Activated effector memory CD4-positive, alpha-beta T cell treated with anti-CD3 and anti-CD28 coated beads, Interleukin-2, amount 50 U/mL, for 16 hours (primary cell): ENCODE data around the gene KPTN.

ENCODE experiments used
- DNase-seq: peaks from one replicate; pipeline ENCODE4 v3.0.0-alpha.2; 2020

The KPTN gene

GRCh38 chr19:47508721-47509120, 24.7 kb upstream of the KPTN start:
- DNase-seq = no peak

GRCh38 chr19:47507924-47508553, 24.0 kb upstream of the KPTN start:
- DNase-seq = no peak

DNA sequence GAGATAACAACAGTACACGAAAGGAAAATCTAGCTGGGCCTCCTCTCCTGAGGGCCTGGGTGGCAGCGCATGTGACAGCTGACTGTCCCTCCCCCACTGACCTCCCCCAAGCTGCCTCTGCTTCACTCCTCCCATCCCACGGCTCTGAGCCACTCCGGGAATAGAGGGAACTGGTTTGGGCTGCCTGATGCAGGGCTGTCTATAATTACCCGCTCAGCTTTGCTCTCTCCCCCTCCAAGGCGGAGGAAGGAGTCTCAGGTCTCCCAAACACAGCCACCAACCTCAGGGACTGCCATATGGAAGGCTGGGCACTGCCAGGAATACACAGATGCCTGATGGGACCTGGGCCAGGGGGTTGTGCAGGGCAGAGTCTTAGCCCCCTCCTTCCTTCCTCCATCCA, 23.0 kb upstream of the KPTN start:
- no peak for DNase-seq

DNA sequence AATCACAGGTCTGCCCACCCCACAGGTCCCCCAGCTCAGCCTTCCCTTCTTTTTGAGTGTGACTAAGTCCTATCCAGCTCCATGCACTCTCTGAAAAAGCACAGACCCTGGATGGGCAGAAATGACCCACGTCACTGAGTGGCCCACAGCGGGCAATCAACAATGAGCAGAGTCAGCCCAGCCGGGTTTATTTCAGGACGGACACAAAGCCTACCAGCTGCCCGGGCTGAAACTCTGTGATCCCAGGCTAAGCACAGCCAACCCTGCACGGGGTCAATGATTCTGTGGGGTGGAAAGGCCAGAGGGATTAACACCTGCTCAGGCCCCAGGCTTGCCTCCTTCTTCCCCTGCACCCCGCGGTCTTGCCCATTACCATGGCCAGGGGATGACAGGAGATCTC, 22.4 kb upstream of the KPTN start:
- no peak for DNase-seq

- no peak for DNase-seq
Observed at GRCh38 chr19:47505506-47505905, 21.5 kb upstream of the KPTN start.

GRCh38 chr19:47503826-47504150, 19.8 kb upstream of the KPTN start:
- DNase-seq = no peak

GRCh38 chr19:47503130-47503825, 19.3 kb upstream of the KPTN start:
- DNase-seq = no peak

DNA sequence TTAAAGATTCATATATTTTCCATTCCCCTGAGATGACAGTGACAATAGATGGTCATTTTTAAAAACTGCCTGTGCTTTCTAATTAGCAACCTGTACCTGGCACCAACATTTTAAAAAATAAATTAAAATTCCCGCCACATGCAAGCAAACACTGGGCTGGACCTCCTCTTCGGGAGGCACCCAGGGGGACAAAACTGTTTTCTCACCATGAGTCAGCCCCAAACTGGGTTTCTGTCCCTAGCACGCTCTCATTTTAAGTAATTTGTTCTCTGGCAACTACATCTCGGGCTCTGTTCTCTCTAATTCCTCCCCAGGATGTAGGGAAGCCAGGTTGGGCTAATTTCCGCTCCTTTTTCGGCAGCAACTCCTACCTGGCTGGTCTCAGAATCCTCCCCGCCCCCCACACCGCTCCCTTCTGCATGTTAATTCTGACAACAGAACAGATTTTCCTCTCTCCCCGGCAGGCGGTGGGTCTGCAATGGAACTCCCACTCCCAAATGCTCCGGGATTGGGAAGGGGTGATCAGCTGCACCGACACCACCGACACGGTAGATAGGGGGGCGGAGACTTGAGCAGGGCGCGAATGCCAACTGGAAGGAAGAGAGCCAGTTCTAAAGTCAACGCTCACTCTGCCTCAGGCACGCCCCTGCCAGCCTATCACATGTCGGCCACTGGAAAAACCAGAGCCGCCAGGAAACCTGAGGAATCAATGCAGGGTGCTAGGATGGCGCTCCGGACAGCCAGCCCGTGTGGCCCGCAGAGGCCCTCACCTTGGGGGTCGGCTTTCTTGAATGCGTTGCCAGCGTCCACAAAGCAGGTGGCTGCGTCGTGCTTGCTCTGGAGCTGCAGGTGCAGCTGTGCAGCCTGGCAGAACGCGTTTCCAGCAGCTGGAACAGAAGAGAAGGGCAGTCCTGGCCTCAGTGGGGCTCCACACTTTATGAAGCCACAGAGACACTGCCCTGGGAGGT, 16.1 kb upstream of the KPTN start:
- no peak for DNase-seq

DNA sequence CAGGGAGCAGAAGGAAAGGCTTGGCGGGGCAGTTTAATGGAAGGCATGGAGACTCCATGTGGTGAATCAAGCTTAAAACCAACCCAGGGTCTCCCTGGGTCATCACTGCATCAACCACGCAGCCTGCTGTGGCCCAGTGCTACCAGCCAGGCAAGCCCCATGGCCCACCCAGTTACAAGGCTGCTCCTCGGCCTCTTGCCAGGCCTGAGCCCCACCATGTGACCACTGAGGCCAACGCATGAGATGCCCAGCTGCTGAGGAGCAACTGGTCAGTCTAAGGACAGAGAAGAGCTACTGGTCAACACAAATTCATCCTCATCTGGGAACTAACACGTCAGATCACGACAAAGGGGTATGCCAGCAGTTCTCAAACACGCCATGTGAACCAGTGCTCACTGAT, 15.4 kb upstream of the KPTN start:
- no peak for DNase-seq

DNA sequence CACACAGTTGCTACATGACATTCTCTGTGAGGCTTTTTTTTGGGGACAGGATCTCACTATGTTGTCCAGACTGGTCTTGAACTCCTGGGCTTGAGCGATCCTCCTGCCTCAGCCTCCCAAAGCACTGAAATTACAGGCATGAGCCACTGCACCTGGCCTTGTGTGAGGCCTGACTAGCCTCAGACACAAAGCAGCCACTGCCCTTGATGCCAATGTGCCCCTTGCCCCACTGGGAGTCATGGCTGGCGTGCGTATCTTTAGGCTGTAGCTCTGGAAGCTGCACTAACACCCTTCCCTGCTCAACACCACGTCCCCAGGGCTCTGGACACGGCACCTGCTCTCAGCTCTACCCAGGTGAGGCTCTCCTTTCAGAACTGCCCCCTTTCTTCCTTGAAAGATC, 14.5 kb upstream of the KPTN start:
- no peak for DNase-seq

DNA sequence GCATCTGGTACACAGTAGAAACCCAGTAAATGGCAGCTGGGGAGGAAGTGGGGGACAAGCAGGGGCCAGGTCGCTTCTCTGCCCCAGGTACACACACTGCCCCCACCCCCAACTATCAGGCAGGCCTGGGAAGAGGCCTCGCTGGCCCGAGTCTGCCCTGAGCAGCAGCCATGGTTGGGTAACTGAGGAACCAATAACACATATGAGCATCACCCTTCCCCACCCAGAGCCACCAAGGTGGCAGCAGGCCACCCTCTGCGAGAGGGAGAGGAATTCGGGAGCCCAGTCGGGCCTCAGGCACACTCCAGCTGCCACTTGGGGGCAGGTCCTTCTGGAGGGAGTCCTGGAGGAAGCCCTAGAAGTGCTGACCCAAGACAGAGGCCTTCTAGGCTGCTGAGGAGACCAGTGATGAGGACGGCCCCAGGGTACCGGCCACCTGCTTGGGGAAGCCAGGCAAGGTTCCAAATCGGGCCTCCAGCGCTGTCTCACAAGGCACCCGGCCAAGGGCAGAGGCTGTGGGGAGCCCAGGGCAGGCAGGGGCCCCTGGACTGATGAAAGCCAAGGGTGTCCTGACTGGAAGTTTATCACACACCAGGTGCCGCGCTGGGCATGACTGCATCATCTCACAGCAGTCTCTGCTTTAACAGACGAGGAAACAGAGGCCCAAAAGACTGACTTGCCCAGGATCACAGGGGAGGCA, 14.0 kb upstream of the KPTN start:
- DNase-seq = no peak

DNA sequence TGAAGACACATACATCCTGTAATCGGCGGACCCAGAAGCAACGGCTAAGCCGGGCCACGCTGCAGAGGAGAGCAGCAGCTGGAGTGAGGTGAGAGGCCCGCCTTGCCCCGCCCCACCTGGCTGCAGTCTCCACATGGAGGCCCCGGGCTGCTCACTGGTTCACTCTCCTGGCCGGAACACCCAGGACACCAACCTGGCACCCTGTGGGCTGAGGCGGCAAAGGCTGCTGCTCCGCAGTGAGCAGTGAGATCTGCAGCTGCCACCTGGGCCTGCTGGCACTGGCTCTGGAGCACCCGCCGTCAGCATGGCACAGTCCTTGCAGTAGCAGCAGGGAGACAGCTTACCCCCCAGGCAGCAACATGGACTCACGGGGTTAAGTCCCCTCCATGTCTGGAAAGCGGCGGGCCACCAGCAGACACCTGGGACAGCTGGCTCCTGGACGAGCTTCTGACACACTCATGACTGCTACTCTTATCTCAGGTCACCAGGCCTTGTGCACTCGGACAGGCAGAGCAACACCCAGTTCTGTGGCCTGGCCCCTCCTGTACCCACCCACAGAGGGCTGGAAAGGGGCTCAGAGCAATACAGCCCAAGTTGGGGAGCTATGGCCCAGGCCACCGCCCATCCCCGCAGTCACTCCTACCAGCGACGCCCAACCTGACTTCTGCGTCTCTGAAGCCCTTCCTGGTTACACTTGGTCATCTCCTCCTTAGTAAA, 13.2 kb upstream of the KPTN start:
- DNase-seq = no peak

DNA sequence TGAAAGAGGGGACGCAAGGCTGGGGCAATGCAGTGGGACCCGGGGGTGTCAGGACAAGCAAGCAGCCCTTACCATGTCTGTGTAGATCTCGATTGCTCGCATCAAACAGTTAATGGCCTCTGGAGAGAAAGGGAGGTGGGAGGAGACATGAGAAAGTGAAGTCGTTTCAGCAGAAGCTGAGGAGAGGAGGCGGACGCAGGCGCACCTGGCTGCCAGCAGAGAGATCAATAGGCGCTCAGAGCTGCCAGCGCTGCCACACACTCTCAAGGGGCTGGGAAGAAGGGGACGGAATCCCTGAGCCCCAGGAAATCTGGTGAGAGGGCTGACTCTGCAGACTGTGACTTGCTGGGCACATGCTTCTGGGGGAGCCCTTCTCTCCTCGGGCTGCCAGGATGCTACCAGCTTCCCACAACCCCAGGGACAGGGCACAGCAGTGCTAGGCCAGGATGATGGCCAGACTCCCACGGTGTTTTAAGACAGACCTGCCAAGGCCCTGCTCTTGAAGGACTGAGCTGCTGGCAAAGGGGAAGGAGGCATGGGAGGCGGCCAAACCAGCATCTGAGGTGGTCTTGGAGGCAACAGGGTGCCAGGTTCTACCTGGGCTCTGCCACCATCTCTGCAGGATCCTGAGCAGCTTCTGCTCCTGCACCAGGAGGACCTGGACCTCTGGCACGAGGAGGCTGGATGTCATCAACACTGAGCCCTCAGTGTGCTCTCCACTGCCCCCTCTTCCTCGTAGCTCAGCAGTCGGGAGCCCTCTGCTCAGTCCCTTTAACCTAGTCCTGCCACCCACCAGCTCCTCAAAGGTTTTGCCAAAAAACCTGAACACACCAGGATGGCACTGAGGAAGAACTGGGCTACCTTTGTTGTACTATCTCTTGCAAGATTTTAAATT, 11.7 kb upstream of the KPTN start:
- DNase-seq = no peak

GRCh38 chr19:47494729-47495128, 10.7 kb upstream of the KPTN start:
- no peak for DNase-seq

GRCh38 chr19:47494211-47494547, 10.2 kb upstream of the KPTN start:
- no peak for DNase-seq

DNA sequence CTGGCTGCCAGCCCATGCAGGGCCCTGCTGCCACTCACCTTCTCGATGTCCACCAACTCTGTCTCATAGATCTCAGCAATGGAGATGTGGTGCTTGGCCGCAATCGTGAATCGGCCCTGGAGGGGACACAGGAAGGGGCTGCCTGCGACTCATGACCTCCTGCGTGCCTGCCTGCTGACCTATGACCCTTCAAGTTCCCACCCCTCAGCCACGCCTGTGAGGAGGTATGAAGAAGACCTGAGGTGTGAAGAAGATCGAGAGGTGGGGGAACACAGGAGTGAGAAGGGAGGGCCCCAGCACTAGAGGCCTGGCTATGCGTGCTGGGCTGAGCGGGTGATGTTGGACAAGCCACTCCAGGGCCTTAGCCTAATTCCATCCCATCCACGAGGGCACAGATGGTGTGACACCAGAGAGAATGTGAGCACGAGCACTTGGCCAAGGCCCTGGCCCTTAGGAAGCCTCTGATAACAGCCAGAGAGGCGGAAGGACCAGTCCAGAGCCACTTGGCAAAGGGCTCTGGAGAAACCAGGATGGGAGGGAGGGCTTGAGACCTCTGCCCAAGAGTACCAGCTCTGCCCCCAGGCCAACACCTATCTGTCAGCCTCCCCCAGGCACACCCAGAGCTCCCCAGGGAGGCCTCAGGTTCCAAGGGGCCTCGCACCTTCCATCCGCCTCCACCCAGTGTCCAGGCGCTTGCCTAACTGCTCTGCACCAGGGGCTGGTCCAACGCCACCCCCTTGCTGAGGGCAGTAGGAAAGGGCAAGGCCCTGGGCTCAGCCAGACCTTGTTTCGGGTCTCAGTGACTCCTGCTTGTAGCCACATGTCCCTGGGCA, 9.6 kb upstream of the KPTN start:
- DNase-seq = no peak

DNA sequence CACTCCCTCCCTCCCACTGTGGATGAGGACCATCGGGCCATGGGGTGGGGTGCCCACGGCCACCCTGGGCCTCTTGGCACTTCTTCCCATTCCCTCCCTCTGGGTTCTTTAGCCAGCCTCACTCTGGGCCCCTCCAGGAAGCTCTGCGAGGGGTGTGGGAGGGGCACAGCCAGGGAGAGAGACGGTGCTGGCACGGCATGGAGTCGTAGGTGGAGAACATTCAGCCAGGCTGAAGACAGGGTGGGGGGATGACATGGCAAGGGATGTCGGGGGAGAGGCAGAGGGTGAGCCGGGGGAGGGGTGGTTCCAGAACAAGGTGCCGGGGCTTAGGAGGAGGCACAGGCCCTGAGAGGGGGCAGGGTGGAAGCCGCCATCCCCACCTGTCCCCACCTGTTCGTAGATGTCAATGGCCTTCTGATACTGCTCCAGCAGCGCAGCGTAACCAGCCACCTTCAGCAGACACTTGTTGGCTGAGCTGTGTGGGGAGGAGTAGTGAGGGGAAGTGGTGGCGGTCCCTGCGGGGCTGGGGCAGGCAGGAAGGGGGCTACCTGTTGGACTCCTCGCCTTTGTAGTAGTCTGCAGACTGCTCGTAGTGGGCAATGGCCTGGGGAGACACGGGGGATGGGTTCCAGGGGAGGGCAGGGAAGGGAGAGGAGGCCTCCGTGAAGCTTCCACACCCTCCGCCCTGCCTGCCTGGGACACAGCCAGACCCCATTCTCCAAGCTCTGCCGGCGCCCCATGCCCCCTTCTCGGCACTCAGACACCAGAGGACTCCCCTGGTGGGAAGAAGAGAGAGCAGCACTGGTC, 8.8 kb upstream of the KPTN start:
- no peak for DNase-seq

DNA sequence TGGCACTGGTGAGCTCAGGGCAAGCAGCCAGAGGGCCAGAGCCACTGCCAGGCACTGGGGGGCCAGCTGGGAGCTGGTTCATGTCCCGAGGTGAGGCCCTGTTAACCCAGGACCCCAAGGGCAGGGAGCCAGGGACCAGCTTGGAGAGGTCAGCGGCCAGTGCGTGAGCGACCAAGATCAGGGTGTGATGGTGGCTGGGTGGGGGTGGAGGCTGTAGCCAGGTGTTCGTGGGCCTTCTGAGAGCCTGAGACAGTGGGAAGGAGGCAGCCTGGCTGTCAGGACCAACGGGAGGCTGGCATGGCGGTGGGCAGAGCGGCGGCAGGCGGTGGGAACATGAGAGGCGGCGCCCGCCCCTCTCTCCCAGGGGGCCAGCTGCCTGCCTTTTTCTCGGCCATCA, 8.1 kb upstream of the KPTN start:
- DNase-seq = no peak

GRCh38 chr19:47491358-47492136, 7.5 kb upstream of the KPTN start:
- DNase-seq = no peak
